Spleen (tissue), 7 donors: ENCODE results near the gene FGF14.

Source experiments
- CTCF ChIP-seq, 11 experiments: fragments of 200-600 bp in 7 of 11; fragments of 450-650 bp in 4 of 11; sonication (generic) in 4 of 11; IDR thresholded peaks in 8 of 11; conservative IDR thresholded peaks in 3 of 11; 1 replicate in 7 of 11; 2 replicates in 4 of 11; pipeline versions ENCODE4 v1.4.0 to v1.8.0; 2016 to 2021; ENCODE audit warnings: antibody characterized with exemption in 11 of 11, inconsistent platforms in 4 of 11, mild to moderate bottlenecking in 1 of 11
- POLR2A ChIP-seq, 3 donors: fragments of 450-650 bp; IDR thresholded peaks; one replicate each; pipeline ENCODE4 v1.5.1; 2017; ENCODE audit warnings: antibody characterized with exemption in 3 of 3, mild to moderate bottlenecking in 1 of 3
- POLR2AphosphoS5 ChIP-seq, 3 donors: sonication (generic); formaldehyde crosslinking; IDR thresholded peaks; one replicate each; pipeline ENCODE4 v1.5.1; 2017; ENCODE audit warnings: antibody characterized with exemption in 3 of 3
- donor health status: DM: no; HTN: no; CAD: no; lungs with moderate emphysema.
- donor health status: DM: no; HTN: no; CAD: no.
- donor health status: DM: no; HTN: no; CAD: no.

GRCh38 chr13:102354011-102354410 lies 47.8 kb downstream of the FGF14 start:
- TF ChIP-seq CTCF (IDR thresholded peaks at IDR 0.05 in 8 of 11, conservative IDR thresholded peaks at IDR 0.05 in 3 of 11): no peak
- no peak for TF ChIP-seq POLR2A (IDR thresholded peaks at IDR 0.05)
- no peak for TF ChIP-seq POLR2AphosphoS5 (IDR thresholded peaks at IDR 0.05)
